DMS153 treated with DMSO at 0.1 percent for 48 hours (cell line): ENCODE results near the gene MSI1.
"Not testable (repeated sequence)": the region's sequence is repeated elsewhere in the genome, so short reads cannot be mapped to it uniquely, and the experiment has no call there.

Experiments
- DNase-seq: peaks from one replicate; lab custom pipeline; 2025; ENCODE audit not compliant: unreplicated experiment; lab: John Stamatoyannopoulos, UW

The MSI1 gene

DNA sequence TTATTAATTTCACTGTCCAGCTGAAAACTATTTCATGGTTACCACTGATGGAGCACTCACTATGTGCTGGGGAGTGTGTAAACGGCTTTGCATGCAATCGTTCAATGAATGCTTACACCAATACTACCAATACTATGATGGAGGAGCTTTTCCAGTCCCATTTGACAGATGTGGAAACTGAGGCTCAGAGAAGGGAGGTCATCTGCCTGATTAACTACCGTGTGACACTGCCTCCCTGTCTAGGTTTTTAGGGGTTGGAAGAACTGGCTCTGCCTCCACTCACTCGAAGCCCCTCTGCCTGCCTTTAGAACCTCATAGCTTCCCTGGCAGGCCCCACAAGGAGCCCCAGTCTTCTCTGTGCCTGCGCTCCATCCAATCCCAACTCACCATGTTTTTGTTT is 11.9 kb downstream of the MSI1 start:
- no peak for DNase-seq

DNA sequence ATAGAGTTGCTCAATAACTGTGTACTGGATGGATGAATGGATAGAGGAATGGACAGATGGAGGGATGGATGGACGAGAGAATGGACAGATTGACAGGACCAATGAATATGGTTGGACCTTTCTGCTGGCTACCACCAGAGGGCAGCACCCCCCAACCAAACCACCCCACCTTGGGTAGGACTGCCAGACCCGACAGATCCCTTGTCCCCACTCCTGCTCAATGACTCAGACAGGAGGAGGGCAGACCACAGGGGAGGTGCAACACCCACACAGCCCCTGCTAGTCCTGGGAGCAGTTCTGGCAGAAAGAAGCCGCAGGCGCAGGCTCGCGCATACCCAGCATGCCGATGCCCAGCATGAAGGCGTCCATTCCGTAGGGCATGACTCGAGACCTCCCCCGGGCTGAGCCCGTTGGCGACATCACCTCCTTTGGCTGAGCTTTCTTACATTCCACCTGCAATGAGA is 12.4 kb downstream of the MSI1 start:
- peak; percentile 12 for DNase-seq

DNA sequence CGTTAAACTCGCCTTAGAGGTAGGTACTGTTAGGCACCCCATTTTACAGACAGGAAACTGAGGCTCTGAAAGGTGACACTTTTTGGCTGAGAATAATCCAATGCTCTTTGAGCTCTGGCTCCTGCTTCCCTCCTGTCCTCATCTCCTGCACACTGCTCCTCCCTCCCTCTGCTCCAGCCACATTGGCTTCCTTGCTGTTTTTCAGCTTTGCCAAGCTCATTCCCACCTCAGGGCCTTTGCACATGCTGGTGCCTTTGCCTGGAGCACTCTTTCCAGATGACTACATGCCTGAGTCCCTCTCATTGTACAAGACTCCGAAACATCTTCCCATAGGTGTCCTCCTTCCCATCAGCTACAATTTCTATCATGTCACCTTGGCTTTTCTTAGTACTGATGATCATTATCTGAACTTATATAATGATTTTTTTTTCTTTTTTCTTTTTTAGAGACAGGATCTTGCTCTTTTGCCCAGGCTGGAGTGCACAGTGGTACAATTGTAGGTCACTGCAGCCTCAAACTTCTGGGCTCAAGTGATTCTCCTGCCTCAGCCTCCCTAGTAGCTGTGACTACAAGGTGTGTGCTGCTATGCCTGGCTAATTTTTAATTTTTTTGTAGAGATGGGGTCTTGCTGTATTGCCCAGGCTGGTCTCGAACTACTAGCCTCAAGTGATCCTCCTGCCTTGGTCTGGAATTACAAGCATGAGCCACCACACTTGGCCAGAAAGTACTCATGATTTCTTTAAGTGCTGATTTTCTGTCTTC is 15.2 kb downstream of the MSI1 start:
- no peak for DNase-seq

- no peak for DNase-seq
Measured at GRCh38 chr12:120353136-120353535, 15.8 kb downstream of the MSI1 start.

DNA sequence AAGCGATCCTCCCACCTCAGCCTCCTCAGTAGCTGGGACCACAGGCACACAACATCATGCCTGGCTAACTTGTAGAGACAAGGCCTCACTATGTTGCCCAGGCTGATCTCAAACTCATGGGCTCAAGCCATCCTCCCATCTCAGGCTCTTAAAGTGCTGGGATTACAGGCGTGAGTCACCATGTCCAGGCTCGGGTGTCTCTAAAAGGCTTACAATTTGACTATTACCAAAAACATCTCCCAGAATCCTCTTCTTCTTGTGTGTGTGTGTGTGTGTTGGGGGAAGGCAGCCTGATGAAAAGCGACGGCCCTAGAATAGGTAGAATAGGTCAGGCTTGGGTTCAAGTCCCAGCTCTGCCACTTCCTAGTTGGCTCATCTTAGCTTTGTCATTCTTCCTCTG is 16.8 kb downstream of the MSI1 start:
- no peak for DNase-seq

GRCh38 chr12:120350576-120351350 is 18.2 kb downstream of the MSI1 start:
- no peak for DNase-seq

- no peak for DNase-seq
Measured at GRCh38 chr12:120347766-120348165, 21.2 kb downstream of the MSI1 start.

DNA sequence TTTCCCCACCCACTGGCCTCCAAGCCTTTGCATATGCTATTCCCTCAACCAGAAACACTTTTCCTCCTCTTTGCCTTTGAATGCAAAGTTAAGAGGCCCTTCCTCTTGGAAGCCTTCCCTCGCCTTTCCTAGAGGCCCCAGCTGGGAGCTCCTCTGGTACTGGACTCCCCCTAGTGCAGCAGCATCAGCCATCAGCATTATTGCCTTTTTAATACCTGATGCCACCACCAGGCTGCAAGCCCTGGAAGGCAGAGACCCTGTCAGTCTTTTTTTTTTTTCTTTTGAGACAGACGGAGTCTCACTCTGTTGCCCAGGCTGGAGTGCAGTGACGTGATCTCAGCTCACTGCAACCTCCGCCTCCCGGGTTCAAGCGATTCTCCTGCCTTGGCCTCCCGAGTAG is 22.3 kb downstream of the MSI1 start:
- no peak for DNase-seq

GRCh38 chr12:120346031-120346430 is 22.9 kb downstream of the MSI1 start:
- DNase-seq: no peak

DNA sequence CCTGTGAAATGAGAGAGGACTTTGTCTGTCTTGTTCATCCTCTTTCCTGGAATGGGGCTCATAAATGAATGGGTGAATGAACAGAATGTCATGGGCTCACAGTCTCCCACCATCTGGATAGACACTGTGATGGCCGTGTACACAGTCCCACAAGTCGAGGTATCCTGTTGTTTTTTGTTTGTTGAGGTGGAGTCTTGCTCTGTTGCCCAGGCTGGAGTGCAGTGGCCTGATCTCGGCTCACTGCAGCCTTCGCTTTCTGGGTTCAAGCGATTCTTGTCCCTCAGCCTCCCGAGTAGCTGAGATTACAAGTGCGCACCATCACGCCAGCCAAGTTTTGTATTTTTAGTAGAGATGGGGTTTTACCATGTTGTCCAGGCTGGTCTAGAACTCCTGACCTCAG is 25.3 kb downstream of the MSI1 start:
- DNase-seq: no peak

GRCh38 chr12:120343039-120343537 is 25.9 kb downstream of the MSI1 start:
- DNase-seq: no peak

DNA sequence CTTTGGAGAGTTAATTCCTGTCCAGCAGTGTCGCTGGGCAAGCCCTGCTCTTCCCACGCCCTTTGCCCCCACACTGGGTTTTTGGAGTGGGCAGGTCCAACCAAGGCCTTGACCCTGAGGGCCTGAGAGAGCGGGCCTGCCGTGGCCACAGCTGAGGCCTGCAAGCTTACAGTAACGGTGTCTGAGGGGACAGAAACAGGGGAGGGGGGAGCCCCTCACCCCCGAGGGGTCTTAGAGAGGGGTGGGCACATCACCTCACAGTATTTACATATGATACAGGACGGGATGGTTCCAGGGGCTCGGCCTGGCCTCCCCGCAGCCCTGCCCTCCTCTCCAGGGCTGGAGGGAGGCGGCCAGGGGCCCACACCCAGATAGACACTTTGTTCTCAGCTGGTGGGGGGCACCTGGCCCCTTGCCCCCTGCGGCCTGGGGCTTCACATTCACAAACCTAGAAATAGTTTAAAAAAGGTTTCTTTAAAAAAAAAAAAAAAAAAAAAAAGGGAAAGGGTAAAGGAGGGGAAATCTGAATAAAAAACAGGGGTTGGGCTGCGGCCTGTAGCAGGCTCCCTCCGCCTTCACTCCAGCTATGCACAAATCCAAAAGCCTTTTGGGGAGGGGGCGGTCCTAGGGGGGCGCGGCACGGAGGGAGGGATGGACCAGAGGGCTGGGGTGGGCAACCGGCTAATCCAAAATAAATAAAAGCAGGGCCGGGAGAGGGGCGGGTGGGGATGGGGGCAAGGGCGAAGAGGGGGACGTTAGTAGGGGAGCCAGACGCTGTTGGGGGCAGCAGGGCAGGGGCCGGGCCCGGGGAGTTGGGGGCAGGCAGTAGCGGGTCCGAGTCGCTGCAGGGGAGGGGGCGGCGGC is 26.6 kb downstream of the MSI1 start:
- DNase-seq: no peak

DNA sequence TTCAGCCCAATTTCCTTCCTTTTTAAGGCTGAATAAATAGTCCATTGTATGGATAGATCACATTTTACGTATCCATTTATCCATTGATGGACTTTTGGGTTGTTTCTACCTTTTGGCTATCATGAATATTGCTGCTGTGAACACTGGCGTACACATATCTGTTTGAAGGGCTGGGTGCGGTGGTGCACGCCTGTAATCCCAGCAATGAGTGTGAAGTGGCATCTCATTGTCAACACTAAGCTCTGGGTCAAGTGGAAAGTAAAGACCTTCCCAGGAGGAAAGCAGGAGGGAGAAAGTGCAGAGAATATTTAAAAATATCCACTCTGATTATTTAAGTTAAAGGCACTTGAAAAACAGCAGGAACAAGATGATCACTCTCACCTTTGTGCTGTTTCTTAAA is 29.7 kb downstream of the MSI1 start:
- no peak for DNase-seq

DNA sequence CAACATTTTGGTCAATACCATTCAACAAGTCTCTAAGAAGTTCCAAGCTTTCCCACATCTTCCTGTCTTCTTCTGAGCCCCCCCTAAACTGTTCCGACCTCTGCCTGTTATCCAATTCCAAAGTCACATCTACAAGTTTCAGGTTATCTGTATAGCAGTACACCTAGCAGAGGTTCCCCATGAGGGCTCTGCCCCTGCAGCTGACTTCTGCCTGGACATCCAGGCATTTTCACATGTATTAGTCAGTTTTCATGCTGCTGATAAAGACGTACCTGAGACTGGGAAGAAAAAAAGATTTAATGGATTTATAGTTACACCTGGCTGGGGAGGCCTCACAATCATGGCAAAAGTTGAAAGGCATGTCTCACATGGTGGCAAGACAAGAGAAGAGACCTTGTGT is 31.2 kb downstream of the MSI1 start:
- no peak for DNase-seq

DNA sequence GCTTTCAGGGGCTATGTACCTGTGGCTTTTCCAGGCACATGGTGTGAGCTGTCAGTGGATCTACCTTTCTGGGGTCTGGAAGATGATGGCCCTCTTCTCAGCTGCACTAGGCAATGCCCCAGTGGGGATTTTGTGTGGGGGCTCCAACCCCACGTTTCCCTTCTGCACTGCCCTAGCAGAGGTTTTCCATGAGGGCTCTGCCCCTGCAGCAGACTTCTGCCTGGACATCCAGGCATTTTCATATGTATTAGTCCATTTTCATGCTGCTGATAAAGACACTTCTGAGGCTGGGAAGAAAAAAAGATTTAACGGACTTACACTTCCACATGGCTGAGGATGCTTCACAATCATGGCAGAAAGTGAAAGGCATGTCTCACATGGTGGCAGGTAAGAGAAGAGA is 32.6 kb downstream of the MSI1 start:
- not testable (repeated sequence) for DNase-seq

DNA sequence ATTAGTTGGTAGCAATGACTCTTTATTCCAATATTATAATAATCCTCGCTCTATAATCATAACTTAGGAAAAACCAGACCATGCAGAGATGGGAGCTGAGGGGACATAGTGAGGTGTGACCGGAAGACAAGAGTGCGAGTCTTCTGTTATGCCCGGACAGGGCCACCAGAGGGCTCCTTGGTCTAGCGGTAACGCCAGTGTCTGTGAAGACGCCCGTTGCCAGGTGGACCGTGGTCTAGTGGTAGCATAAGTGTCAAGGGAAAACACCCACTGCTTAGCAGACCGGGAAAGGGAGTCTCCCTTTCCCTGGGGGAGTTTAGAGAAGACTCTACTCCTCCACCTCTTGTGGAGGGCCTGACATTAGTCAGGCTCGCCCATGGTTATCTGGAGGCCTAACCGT is 33.5 kb downstream of the MSI1 start:
- peak; percentile 11 for DNase-seq

- no peak for DNase-seq
Measured at GRCh38 chr12:120332523-120332922, 36.4 kb downstream of the MSI1 start.

DNA sequence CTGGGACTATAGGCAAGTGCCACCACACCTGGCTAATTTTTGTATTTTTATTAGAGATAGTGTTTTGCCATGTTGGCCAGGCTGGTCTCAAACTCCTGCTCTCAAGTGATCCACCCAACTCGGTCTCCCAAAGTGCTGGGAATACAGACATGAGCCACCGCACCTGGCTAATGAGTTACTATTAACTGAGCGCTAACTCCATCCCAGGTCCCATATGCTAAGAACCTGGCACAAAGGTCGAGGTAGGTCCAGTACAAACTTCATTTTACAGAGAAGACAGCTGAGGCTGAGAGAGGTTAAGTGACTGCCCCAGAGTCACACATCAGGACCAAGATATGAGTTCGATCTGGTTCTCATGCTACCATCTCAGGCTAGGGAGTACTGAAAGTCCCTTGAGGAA is 36.9 kb downstream of the MSI1 start:
- no peak for DNase-seq

- no peak for DNase-seq
Measured at GRCh38 chr12:120331390-120331789, 37.6 kb downstream of the MSI1 start.

- DNase-seq: no peak
Measured at GRCh38 chr12:120328228-120328627, 40.7 kb downstream of the MSI1 start.

DNA sequence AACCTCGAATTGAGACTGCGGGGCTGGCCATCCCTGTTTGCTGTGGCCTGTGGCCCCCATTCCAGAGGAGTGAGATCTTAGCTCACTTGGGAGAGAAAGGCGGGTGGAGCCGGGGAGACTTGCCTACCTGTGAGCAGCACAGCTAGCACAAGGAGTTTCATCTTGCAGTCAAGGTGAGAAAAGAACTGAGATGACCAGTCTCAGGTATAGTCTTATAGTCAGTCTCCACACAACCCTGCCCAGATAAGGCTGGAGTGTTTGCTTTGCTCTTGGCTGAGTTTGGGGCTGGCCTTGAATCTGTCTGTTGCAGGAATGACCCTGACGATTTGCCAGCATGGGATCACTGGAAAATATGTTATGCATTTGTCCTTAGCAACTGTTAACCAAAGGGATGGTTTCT is 41.4 kb downstream of the MSI1 start, which contains the start of gene PLA2G1B:
Gene PLA2G1B (minus strand): TSS at position 187 of the 400 bp plus-strand sequence. CDS start 26 bp downstream, at position 161.
- no peak for DNase-seq
